Keratinocyte (primary cell): Measurements from ENCODE around the gene SSH3. TPM values are rescaled to one million over a fixed set of nuclear protein-coding genes. Genes with fewer than 3 reads are reported as not detected.

Experiments
- DNase-seq: peaks from one replicate; pipeline ENCODE4 v3.0.0-alpha.2; 2011; ENCODE audit warnings: low read depth, missing footprints, low spot score
- FAIRE-seq: peaks from 2 replicates; lab custom pipeline; 2011; peaks lifted over from hg19 to GRCh38; lab: Jason Lieb, UNC
- H2AFZ ChIP-seq: 2 replicates; pipeline ENCODE4 v1.6.0; 2012; ENCODE audit warnings: low read length, control low read depth, inconsistent platforms; ENCODE audit not compliant: control insufficient read depth
- H3K27ac ChIP-seq: 2 replicates; pipeline ENCODE4 v1.5.1; 2011; ENCODE audit warnings: low read length; ENCODE audit not compliant: control insufficient read depth, insufficient read depth
- H3K27me3 ChIP-seq: 3 replicates; pipeline ENCODE4 v1.6.0; 2011; ENCODE audit warnings: low read length; ENCODE audit not compliant: control insufficient read depth, insufficient read depth; ENCODE audit errors: extremely low read depth
- H3K36me3 ChIP-seq, 2 experiments: 2 replicates in 1 of 2; 3 replicates in 1 of 2; pipeline ENCODE4 v1.5.1; 2011; ENCODE audit warnings: low read length in 2 of 2, mild to moderate bottlenecking in 1 of 2; ENCODE audit not compliant: control insufficient read depth in 2 of 2, insufficient read depth in 2 of 2; ENCODE audit errors: extremely low read depth in 1 of 2
- H3K4me1 ChIP-seq: 3 replicates; pipeline ENCODE4 v1.5.1; 2011; ENCODE audit warnings: low read length; ENCODE audit not compliant: control insufficient read depth, insufficient read depth; ENCODE audit errors: extremely low read depth
- H3K4me2 ChIP-seq: 3 replicates; pipeline ENCODE4 v1.6.0; 2011; ENCODE audit warnings: low read depth, low read length; ENCODE audit not compliant: control insufficient read depth, insufficient read depth; ENCODE audit errors: extremely low read depth
- H3K4me3 ChIP-seq, 3 experiments: fragments of 200-600 bp in 1 of 3; sonication (generic) in 1 of 3; 2 replicates in 2 of 3; 3 replicates in 1 of 3; pipeline ENCODE4 v1.5.1; 2011 to 2016; ENCODE audit warnings: low read length in 3 of 3, mild to moderate bottlenecking in 3 of 3, control low read depth in 2 of 3, inconsistent platforms in 1 of 3, low read depth in 1 of 3, mixed read lengths in 1 of 3, mixed run types in 1 of 3, moderate library complexity in 1 of 3; ENCODE audit not compliant: control insufficient read depth in 2 of 3, insufficient read depth in 2 of 3; ENCODE audit errors: extremely low read depth in 1 of 3
- H3K79me2 ChIP-seq: 2 replicates; pipeline ENCODE4 v1.6.0; 2012; ENCODE audit warnings: low read length; ENCODE audit not compliant: control insufficient read depth, insufficient read depth
- H3K9ac ChIP-seq: 3 replicates; pipeline ENCODE4 v1.6.0; 2011; ENCODE audit warnings: low read length; ENCODE audit not compliant: control insufficient read depth, insufficient read depth; ENCODE audit errors: extremely low read depth
- H3K9me1 ChIP-seq: 3 replicates; pipeline ENCODE4 v1.6.0; 2011; ENCODE audit warnings: low read length; ENCODE audit not compliant: control insufficient read depth, insufficient read depth; ENCODE audit errors: extremely low read depth
- H3K9me3 ChIP-seq: 2 replicates; pipeline ENCODE4 v1.5.1; 2012; ENCODE audit warnings: low read depth, low read length; ENCODE audit not compliant: control insufficient read depth
- H4K20me1 ChIP-seq: 3 replicates; pipeline ENCODE4 v1.6.0; 2011; ENCODE audit warnings: low read length; ENCODE audit not compliant: control insufficient read depth, insufficient read depth; ENCODE audit errors: extremely low read depth
- CTCF ChIP-seq, 3 experiments: IDR thresholded peaks in 1 of 3; conservative IDR thresholded peaks in 1 of 3; optimal IDR thresholded peaks in 1 of 3; 2 replicates in 2 of 3; 3 replicates in 1 of 3; pipeline versions ENCODE3 to v1.5.1; 2011; ENCODE audit warnings: low read length in 3 of 3, mild to moderate bottlenecking in 3 of 3, moderate library complexity in 2 of 3, control low read depth in 1 of 3, inconsistent platforms in 1 of 3; ENCODE audit not compliant: insufficient read depth in 2 of 3; ENCODE audit errors: extremely low read depth in 1 of 3
- EZH2 ChIP-seq: IDR thresholded peaks from one replicate; pipeline ENCODE4 v1.6.1; 2012; ENCODE audit warnings: inconsistent platforms, mild to moderate bottlenecking, low read length, moderate library complexity
- dilution Hi-C: fragments of 300-500 bp; cut with MboI; formaldehyde crosslinking; loops from one replicate; pipeline ENCODE4 v1.7.0; 2020; ENCODE audit warnings: low sequenced_read_pairs; ENCODE audit not compliant: extremely low pct_ligation_motif_present
- polyA minus RNA-seq, 3 experiments: library from RNA; depleted of rRNA, polyadenylated mRNA; stranded (reverse); fragments of >200 nt; gene quantifications; 1 replicate in 1 of 3; 2 replicates in 1 of 3; 3 replicates in 1 of 3; pipeline ENCODE4 v1.2.3, GENCODE V29; 2011
- polyA plus RNA-seq, 5 experiments: library from polyadenylated mRNA; depleted of rRNA in 3 of 5; stranded (reverse) in 3 of 5; stranded (forward) in 1 of 5; unstranded in 1 of 5; fragments of >200 nt; gene quantifications; 1 replicate in 1 of 5; 2 replicates in 3 of 5; 3 replicates in 1 of 5; pipeline versions ENCODE4 v1.2.1 to v1.2.3, GENCODE V29; 2011 to 2012; ENCODE audit warnings: missing spikeins in 2 of 5, low read depth in 1 of 5, low replicate concordance in 1 of 5

SSH3 gene
- polyA plus RNA-seq (20.5 to 39.2 TPM (median 24.8 TPM) in 3 replicates), polyA minus RNA-seq (22.4 to 37.8 TPM (median 30.0 TPM) in 3 replicates)
- polyA plus RNA-seq (2011; ENCODE audit: low read depth), result 11.2 TPM
- polyA plus RNA-seq (2011; cell fraction: cytosol; rRNA removed), result 12.1 and 25.9 TPM in 2 replicates
- polyA plus RNA-seq (2011; cell fraction: nucleus; rRNA removed), result 55.6 and 73.3 TPM in 2 replicates
- polyA plus RNA-seq (2012; ENCODE audit: low replicate concordance), result 42.9 and 52.4 TPM in 2 replicates
- polyA minus RNA-seq (2011; cell fraction: cytosol; rRNA and poly(A)+ RNA removed), result 49.9 TPM
- 29.0 and 32.8 TPM in 2 replicates for polyA minus RNA-seq (2011; cell fraction: nucleus; rRNA and poly(A)+ RNA removed)

GRCh38 chr11:67303132-67303834 is at the start of gene SSH3:
TSS of gene SSH3 (plus strand) at chr11:67303530. CDS start at chr11:67303626, 96 bp downstream.
- Histone ChIP-seq H3K9ac (peak within 1 kb of the TSS; percentile 81), H4K20me1 (no peaks in the 10 kb centered on the region), H3K36me3 (peaks cover 32 to 44% of the 10 kb centered on the region in 2 experiments), H3K9me3 (no peaks in the 10 kb centered on the region), H3K4me3 (peak within 1 kb of the TSS; percentile 73 to 93 (median 79)), H3K27ac (peak within 1 kb of the TSS; percentile 47), H3K9me1 (no peaks in the 10 kb centered on the region), H3K27me3 (no peaks in the 10 kb centered on the region), H3K4me2 (peak within 1 kb of the TSS; percentile 82), H3K79me2 (peaks cover 2% of the 10 kb centered on the region), H3K4me1 (peaks cover 22% of the 10 kb centered on the region), H2AFZ (peak within 1 kb of the TSS; percentile 49)
- dilution Hi-C loops, result no loop called here
- TF ChIP-seq CTCF (optimal IDR thresholded peaks at IDR 0.05 in 1 of 3, IDR thresholded peaks at IDR 0.05 in 1 of 3, conservative IDR thresholded peaks at IDR 0.05 in 1 of 3; ENCODE audit: extremely low read depth in 1 of 3, insufficient read depth in 2 of 3, low read length in 3 of 3) (no peak), EZH2 (no peak)
- DNase-seq, result no peak
- no peak for FAIRE-seq

GRCh38 chr11:67253872-67254624 is 49.3 kb upstream of the SSH3 start:
- Histone ChIP-seq H4K20me1 (peaks cover under 1% of the 10 kb centered on the region), H3K27me3 (no peaks in the 10 kb centered on the region), H3K4me1 (peaks cover 24% of the 10 kb centered on the region), H3K79me2 (peaks cover 3% of the 10 kb centered on the region), H2AFZ (no peak overlapping the region), H3K4me2 (peak overlapping the region; percentile 29), H3K9me1 (no peaks in the 10 kb centered on the region), H3K4me3 (no peak overlapping the region), H3K9ac (no peak overlapping the region), H3K27ac (peak overlapping the region; percentile 29), H3K36me3 (peaks cover 45 to 74% of the 10 kb centered on the region in 2 experiments), H3K9me3 (no peaks in the 10 kb centered on the region)
- FAIRE-seq (no peak), DNase-seq (no peak)
- TF ChIP-seq CTCF (optimal IDR thresholded peaks at IDR 0.05 in 1 of 3, IDR thresholded peaks at IDR 0.05 in 1 of 3, conservative IDR thresholded peaks at IDR 0.05 in 1 of 3; ENCODE audit: extremely low read depth in 1 of 3, insufficient read depth in 2 of 3, low read length in 3 of 3) (no peak), EZH2 (no peak)
- dilution Hi-C loops, result no loop called here
